Endothelial cell of umbilical vein (primary cell): Measurements from ENCODE around the gene UHRF1. TPM values are rescaled to one million over a fixed set of nuclear protein-coding genes. Genes with fewer than 3 reads are reported as not detected.
A peak's percentile ranks its signal among the peaks of the same experiment; 100 is the strongest.

Source experiments
- BruUV-seq: library from RNA; stranded (reverse); fragments of 400-500 nt; replicated peaks from 2 replicates; lab custom pipeline; 2021; lab: Mats Ljungman, UMichigan
- CTCF ChIA-PET: fragments of 300-600, 350-600 bp; sonication (Branson Sonifier 250); formaldehyde crosslinking; loops from one replicate; lab custom pipeline; 2021; ENCODE audit warnings: antibody characterized with exemption, inconsistent platforms; lab: Charles Lee
- POLR2A ChIA-PET: fragments of 300-600, 350-600 bp; sonication (Branson Sonifier 250); formaldehyde crosslinking; loops from one replicate; lab custom pipeline; 2021; ENCODE audit warnings: antibody characterized with exemption, inconsistent platforms; lab: Charles Lee
- DNase-seq: peaks from one replicate; pipeline ENCODE4 v3.0.0-alpha.2; 2011; ENCODE audit warnings: low read depth, low spot score
- FAIRE-seq: peaks from 2 replicates; lab custom pipeline; 2011; peaks lifted over from hg19 to GRCh38; lab: Jason Lieb, UNC
- H2AFZ ChIP-seq: 2 replicates; pipeline ENCODE4 v1.6.0; 2012; ENCODE audit warnings: low read depth, low read length, control low read depth, inconsistent platforms
- H3K27ac ChIP-seq: 2 replicates; pipeline ENCODE4 v1.5.1; 2011; ENCODE audit warnings: low read depth, mild to moderate bottlenecking, control low read depth, low read length, moderate library complexity; ENCODE audit not compliant: insufficient read depth
- H3K27me3 ChIP-seq, 2 experiments: 2 replicates each; pipeline versions ENCODE4 v1.6.0 to v1.6.1; 2011; ENCODE audit warnings: low read length in 2 of 2, mixed read lengths in 1 of 2; ENCODE audit not compliant: control insufficient read depth in 2 of 2, insufficient read depth in 2 of 2
- H3K36me3 ChIP-seq, 2 experiments: 2 replicates in 1 of 2; 3 replicates in 1 of 2; pipeline ENCODE4 v1.5.1; 2011; ENCODE audit warnings: low read length in 2 of 2, mild to moderate bottlenecking in 1 of 2, moderate library complexity in 1 of 2; ENCODE audit not compliant: control insufficient read depth in 2 of 2, insufficient read depth in 2 of 2; ENCODE audit errors: extremely low read depth in 1 of 2
- H3K4me1 ChIP-seq: 3 replicates; pipeline ENCODE4 v1.5.1; 2011; ENCODE audit warnings: mild to moderate bottlenecking, low read length; ENCODE audit not compliant: control insufficient read depth, insufficient read depth; ENCODE audit errors: extremely low read depth
- H3K4me2 ChIP-seq: 2 replicates; pipeline ENCODE4 v1.6.1; 2011; ENCODE audit warnings: low read length, control low read depth, mixed read lengths; ENCODE audit not compliant: insufficient read depth
- H3K4me3 ChIP-seq, 3 experiments: fragments of 200-600 bp in 1 of 3; sonication (generic), shearing (Covaris generic) in 1 of 3; replicated peaks in 1 of 3; 2 replicates each; pipeline ENCODE4 v1.5.1; 2011 to 2016; ENCODE audit warnings: control low read depth in 3 of 3, low read length in 3 of 3, mild to moderate bottlenecking in 2 of 3, inconsistent platforms in 1 of 3, low read depth in 1 of 3, moderate library complexity in 1 of 3; ENCODE audit not compliant: insufficient read depth in 1 of 3
- H3K79me2 ChIP-seq: 2 replicates; pipeline ENCODE4 v1.6.0; 2012; ENCODE audit warnings: low read length, inconsistent platforms; ENCODE audit not compliant: control insufficient read depth, insufficient read depth
- H3K9ac ChIP-seq: replicated peaks from 2 replicates; pipeline ENCODE3; 2011; ENCODE audit warnings: low read length, control low read depth; ENCODE audit not compliant: insufficient read depth; ENCODE audit errors: extremely low read depth
- H3K9me1 ChIP-seq: replicated peaks from 3 replicates; pipeline ENCODE4 v1.6.0; 2011; ENCODE audit warnings: mild to moderate bottlenecking, low read length; ENCODE audit not compliant: control insufficient read depth, insufficient read depth; ENCODE audit errors: extremely low read depth
- H3K9me3 ChIP-seq: replicated peaks from 2 replicates; pipeline ENCODE4 v1.5.1; 2012; ENCODE audit warnings: low read length, inconsistent platforms; ENCODE audit not compliant: control insufficient read depth, insufficient read depth
- H4K20me1 ChIP-seq: replicated peaks from 2 replicates; pipeline ENCODE3; 2011; ENCODE audit warnings: mild to moderate bottlenecking, low read length; ENCODE audit not compliant: control insufficient read depth, insufficient read depth; ENCODE audit errors: extremely low read depth
- CTCF ChIP-seq, 2 donors: IDR thresholded peaks; 1 replicate in 1 of 2; 2 replicates in 1 of 2; pipeline ENCODE4 v1.5.1; 2011; ENCODE audit warnings: low read length in 2 of 2, mild to moderate bottlenecking in 2 of 2, moderate library complexity in 2 of 2, control low read depth in 1 of 2, inconsistent platforms in 1 of 2, low read depth in 1 of 2; ENCODE audit not compliant: insufficient read depth in 1 of 2; ENCODE audit errors: extremely low read depth in 1 of 2
- POLR2A ChIP-seq: IDR thresholded peaks from 2 replicates; pipeline ENCODE4 v1.6.1; 2012; ENCODE audit warnings: low read depth, mild to moderate bottlenecking, control low read depth, low read length
- dilution Hi-C: fragments of 300-500 bp; cut with MboI; formaldehyde crosslinking; loops from one replicate; pipeline ENCODE4 v1.15.0; 2019; ENCODE audit warnings: low sequenced_read_pairs; ENCODE audit not compliant: extremely low pct_ligation_motif_present
- intact Hi-C: fragments of 100-400 bp; cut with micrococcal nuclease; formaldehyde crosslinking; loops from one replicate; pipeline ENCODE4 v1.10.0; 2022
- polyA plus RNA-seq, 4 experiments: library from polyadenylated mRNA; depleted of rRNA in 3 of 4; stranded (reverse) in 3 of 4; unstranded in 1 of 4; fragments of >200 nt; gene quantifications; 2 replicates each; pipeline versions ENCODE4 v1.2.1 to v1.2.3, GENCODE V29; 2011 to 2012; ENCODE audit warnings: missing spikeins in 1 of 4
- total RNA-seq: library from RNA; stranded (reverse); gene quantifications from 2 replicates; pipeline ENCODE4 v1.2.3, GENCODE V29; 2021

UHRF1 gene
- total and polyA plus RNA-seq, 2 donors (not counting 3 experiments of a cell fraction or from before 2014, with no cell fraction given): 13.3 to 76.8 TPM

GRCh38 chr19:4976401-4977298 is 67.3 kb downstream of the UHRF1 start:
- no peak overlapping the region for H3K4me2 ChIP-seq
- DNase-seq: peak; percentile 58
- ChIA-PET POLR2A (no interaction called here), CTCF (interaction anchor here (1.2 to 1.6 kb wide), 2 partner anchors 36 to 54 kb away, joined by 3 to 7 read pairs; no protein-coding TSS in a partner anchor)
- BruUV-seq: no TSS peak
- H3K9ac ChIP-seq: no peak overlapping the region
- H3K27me3 ChIP-seq: no peaks in the 10 kb centered on the region
- dilution Hi-C loops (no loop called here), intact Hi-C loops (no loop called here)
- peaks cover 50% of the 10 kb centered on the region for H3K79me2 ChIP-seq
- no peaks in the 10 kb centered on the region for H3K9me1 ChIP-seq
- peaks cover 0 to 2% of the 10 kb centered on the region in 2 experiments for H3K36me3 ChIP-seq
- no peaks in the 10 kb centered on the region for H4K20me1 ChIP-seq
- H3K27ac ChIP-seq: no peak overlapping the region
- TF ChIP-seq POLR2A: no peak
- TF ChIP-seq CTCF (IDR thresholded peaks at IDR 0.05; ENCODE audit: extremely low read depth in 1 of 2, insufficient read depth in 1 of 2, low read depth in 1 of 2, low read length in 2 of 2): peak; percentile 21 to 38
- H3K4me3 ChIP-seq: no peak overlapping the region
- no peaks in the 10 kb centered on the region for H3K9me3 ChIP-seq
- H2AFZ ChIP-seq: no peak overlapping the region
- FAIRE-seq: peak; percentile 86
- peaks cover 6% of the 10 kb centered on the region for H3K4me1 ChIP-seq
